Fibroblast of peridontal ligament (primary cell): Measurements from ENCODE around the gene FOCAD.

ENCODE experiments used
- DNase-seq: peaks from one replicate; pipeline ENCODE4 v3.0.0-alpha.2; 2010; ENCODE audit errors: extremely low read depth

The FOCAD gene

DNA sequence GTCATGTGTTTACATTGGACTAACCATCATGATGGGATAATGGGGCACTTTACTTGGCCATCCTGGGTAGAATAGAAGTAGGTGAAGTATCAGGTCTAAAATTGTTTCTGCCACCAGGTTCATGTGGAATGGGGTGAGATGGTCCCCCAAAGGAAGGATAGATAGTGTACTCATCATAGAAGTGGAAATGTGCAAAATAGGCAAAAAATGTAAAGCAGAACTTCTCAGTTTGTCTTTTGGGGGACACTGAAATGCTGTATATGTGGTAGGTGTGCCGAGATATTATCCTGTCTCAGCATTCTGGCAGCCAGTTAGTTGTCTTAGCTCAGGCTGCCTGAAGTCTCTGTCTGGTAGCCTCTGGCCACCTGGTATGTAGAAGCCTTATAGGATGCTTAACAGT is 107.6 kb downstream of the FOCAD start:
- DNase-seq = no peak

DNA sequence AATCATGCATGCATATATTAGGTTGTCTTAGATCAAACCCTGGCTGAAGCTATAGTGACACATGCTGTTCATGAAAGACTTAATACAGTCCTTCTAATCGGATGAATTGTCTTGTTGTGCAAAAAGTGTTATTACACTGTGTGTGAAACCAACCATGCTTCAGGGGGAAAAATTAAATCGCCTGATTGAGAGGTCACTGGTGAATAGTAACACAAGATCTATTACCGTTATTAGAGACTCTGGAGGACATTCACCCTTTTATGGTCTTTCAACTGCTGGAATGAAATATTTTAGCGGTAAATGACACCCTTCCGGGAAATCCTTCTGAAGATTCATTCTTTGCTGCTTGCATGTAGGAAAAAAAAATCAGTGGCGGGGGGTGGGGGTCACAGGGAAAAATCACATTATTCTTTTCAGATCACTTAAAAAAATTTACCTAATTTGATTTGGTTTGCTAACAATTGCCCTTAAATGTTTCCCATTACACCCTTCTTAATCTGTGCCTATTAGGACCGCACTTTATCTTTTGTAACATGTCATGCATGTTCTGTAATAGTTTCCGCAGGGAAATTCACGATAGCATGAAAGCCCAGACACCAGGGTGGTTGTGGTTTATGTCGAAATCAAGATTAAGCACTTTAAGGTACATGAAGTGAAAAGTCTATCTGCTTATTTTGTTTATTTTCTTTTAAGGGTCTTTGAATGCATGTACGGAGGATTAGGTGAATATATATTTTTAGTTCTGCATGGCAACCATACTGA is 120.6 kb downstream of the FOCAD start:
- no peak for DNase-seq

DNA sequence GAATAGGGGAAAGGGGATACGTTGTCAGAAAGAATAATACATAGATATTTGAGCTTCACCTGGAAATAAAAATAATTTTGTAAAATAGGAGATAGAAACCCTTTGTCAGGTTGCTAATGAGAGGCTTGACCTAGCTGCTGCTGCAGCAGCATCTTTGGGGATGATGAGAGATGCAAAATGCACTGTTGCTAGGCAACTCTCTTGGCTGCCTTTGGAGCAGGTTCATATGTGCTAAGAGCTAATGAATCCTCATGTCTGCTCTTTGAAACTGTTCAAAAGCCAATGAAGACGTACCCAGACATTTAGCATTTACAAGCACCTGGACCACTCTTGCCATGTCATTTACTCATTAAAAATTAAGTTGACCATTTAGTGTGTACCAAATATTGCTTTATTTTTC is 121.7 kb downstream of the FOCAD start:
- no peak for DNase-seq

DNA sequence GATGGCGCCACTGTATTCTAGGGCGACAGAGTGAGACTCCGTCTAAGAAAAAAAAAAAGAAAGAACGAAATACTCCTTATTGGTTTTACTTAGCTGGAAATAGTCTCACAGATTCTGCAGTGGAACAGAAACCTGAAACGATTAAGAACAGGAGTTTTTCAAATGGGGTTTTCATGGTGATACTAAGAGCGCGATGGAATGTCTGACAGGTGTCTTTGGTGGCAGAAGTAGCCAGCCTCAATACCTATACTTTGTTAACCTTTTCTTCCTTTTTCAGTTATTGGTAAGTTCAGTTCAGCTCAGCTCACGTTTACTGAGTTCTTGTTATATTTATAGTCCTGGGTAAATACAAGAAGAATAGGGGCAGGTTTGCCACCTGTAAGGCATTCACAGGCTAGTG is 123.9 kb downstream of the FOCAD start:
- no peak for DNase-seq

DNA sequence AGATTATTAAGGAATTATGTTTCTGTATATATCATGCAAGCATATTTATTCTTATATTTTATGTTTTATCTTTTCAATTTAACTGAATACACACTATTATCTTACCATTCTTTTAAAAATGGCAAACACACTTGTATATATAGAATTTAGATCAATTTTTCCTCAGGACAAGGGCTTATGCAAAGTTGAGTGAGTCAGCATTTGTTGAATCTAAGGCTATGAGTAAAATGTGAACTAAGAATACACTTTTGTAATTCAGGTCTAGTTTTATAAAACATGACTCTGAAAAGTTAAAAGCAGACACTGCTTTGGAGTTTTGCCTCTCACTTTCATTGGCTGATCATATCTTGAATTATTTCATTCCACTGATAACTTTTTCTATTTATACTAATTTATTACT is 127.8 kb downstream of the FOCAD start:
- DNase-seq = peak; percentile 66

DNA sequence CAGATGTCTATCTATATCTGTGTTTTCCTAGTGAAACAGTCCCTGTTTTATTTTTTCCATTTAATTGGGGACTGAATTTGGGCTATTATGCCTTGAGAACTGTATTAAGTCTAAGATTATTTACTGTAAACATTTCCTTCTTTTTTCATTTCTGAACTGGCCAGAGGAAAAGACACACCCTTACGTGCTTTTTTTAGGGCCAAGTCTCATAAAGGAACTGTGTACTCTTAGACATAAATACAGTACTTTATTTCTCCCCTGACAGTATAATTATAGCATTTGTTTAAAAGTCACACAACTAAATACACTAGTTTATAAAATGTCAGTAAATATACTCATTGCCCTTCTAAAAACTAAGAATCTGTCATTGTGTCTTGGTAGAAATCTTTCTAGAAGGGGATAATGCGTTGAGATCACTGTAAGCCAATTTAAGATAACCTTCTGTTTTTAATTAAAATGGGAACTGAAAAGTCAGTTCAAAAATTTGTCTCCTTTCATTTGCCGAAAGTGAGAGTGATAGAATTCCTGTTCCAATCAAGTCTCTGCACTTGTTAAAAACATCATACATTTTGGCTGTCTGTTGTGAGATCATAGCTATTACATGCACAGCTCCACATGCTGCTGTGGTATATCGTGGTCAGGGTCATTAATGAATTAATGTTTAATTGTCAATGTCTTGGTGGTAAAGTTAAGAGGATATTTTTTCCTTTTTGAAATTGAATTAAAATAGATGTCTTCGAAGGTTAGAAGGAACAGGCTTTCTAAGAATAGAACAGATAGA is 132.1 kb downstream of the FOCAD start:
- DNase-seq = peak; percentile 34

DNA sequence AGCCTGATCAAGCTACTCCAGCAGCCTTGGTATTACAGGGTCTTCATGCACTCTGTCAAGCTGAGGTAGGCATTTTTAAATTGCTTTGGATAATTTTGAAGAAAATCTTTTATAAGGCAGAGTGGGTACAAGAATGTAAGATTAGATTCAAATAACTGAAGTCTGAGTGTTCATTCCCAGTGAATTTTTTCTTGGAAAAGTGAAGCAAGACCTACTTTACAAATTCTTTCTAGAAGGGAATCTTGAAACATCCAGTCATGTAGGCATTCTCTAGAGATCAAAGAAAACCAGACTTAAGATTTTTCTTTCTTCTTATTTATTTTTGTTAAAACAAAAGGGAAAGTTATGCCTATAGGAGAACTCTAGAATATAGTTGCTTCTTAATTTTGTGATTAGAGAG is 139.0 kb downstream of the FOCAD start:
- DNase-seq = peak; percentile 74

DNA sequence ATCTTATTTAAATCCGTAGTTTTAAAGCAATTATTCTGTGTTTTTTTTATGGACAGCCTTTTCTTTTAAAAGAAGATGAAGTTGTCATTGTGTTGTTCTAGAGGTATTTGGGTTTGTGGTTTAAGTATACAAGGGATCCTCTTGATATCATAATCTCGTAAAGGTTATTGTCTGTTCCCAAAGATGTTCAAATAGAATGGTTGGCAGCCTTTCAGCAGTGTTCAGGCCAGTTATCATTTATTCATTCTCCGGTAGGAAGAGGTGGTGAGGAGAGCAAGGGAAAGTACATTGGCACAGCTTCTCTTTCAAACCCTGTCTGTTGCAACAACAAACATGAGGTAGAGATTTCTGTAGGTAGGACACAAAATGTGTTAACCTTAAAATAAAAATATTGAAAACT is 147.0 kb downstream of the FOCAD start:
- DNase-seq = no peak

DNA sequence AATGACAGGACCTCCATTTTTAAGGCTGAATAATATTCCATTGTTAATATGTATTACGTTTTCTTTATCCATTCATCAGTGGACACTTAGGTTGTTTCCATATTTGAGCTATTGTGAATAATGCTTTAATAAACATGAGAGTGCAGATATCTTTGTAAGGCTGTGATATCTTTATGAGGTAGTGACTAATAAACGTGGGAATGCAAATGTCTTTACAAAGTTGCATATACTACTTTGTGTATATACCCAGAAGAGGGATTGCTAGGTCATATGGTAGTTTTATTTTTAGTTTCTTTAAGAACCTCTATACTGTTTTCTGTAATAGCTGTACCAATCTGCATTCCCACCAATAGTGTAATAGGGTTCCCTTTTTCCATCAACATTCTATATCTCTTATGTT is 148.7 kb downstream of the FOCAD start:
- DNase-seq = no peak

DNA sequence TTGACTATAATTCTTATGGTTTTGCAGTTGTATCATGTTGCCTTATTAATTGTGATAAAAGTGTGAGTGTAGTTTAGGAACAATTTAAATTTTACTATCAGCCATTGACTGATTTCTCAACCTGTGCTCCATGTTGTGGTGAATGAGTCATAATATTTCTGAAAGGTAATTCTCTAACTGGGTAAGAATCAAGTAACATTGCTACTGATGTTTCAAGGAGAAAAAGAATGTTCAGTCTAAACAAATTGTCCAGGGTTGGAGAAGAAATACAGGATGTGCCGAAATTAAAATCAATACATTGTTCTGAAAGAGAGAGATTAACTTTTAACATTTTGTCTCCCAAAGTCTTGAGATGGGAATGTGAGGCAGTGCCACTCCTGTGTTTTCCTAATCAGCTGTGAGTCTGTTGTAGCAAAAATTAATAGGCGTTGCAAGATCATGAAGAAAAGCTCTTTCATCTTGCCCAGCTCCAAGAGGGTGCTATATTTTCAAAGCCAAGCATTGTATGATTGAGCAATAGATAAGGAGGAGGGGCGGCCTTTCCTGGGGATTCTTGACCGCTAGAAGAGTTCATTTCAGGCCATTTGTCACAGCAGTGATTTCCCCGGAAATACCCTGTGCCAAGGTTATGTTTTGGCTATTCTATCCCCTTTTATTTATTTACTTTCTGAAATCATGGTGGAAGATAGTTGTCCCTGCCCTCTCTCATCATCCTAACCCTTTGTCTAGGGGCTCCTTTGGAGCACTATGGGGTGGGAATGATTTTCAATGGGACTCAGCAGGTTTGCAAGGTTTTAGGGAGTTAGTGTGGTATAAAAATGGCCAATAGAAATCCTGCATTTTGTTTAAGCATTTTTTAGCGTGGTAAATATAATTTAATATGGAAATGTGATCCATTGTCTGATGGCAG is 151.6 kb downstream of the FOCAD start:
- peak; percentile 36 for DNase-seq

DNA sequence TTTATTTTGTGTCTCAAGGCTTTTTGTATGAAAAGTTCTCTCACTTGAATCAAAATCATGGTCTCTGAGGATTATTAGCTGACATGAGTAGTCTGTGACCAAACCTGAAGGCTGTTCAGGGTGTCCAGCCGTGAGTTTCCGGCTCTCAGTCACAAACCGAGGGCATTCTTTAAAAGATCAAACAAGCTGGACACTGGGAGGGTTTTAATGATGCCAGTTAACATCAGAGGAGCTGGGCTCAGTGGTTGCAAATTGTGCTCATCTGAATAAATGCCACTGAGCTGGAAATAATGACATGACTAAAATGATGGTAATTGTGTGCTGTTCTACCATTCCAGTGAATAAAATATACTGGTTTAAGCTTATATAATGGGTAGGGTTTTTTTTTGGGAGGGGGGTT is 153.1 kb downstream of the FOCAD start:
- no peak for DNase-seq

DNA sequence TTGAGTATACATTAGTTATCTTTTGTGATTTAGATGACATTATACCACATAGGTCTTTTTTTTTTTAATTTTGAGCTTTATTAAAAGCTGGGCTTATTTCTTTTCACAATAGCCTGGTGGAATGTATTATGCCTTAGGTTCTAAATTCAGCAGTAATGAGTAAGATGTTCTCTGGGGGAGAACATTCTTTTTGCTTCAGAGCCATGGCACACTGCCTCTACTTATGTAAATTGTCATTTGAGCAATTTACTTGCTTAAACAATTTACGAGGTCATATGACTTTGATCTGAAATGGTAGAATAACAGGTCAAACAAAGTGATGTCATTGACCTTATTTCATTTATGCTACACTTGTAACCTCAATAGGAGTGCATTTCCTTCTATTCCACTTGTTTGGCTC is 154.2 kb downstream of the FOCAD start:
- DNase-seq = peak; percentile 72

DNA sequence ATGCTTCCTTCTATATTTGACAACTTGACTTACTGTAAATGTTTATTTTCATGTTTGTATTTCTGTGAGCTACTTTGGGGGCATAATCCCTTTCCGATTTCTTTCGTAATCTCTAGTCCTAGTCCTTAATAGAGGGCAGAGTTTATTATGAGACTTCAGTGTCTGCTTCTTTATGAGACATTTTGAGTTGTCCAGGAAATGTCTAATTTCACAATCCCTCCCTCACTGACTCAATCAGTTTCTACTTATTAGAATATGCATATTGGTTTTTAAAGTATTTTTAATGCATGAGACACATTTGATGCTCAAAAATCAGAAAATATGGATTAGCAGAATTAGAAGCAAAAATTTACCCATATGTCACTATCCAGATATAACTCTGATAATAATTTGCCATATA is 160.9 kb downstream of the FOCAD start:
- peak; percentile 31 for DNase-seq

DNA sequence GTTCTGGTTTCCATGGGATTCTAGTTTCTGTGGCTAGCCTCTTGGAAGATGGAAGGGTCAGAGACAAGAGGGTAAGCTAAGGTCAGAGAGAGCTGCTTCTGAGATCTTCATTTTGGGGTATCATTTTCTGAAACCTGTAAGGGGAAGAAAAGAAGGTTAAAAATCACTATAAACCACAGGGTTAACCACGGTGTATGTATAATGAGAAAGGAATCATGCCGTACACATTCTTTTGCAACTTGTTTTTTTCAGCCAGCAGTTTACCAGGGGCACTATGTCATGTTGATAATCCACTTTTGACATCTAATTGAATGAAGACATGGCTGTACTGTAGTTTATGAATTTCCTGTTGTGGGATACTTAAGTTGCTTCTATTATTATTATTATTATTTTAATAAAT is 164.4 kb downstream of the FOCAD start:
- no peak for DNase-seq

DNA sequence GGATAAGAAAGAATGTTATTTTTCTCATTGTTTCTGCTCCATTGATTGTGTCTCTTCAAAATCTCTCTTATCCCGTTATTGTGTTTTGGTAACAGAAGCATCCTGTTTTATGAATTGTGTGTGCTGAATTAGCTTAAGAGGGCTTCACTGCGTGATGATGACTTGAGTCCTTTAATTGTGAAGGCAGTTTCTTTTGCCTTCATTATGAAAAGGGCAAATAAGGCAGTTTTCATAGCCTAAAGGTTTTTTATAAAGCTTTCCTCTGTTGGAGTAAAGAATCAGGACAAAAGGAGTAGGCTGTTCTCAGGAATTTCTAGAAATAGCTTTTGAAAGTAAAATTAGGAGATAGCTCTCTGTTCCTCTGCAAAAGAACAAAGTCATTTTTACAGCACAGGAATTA is 169.8 kb downstream of the FOCAD start:
- DNase-seq = no peak

DNA sequence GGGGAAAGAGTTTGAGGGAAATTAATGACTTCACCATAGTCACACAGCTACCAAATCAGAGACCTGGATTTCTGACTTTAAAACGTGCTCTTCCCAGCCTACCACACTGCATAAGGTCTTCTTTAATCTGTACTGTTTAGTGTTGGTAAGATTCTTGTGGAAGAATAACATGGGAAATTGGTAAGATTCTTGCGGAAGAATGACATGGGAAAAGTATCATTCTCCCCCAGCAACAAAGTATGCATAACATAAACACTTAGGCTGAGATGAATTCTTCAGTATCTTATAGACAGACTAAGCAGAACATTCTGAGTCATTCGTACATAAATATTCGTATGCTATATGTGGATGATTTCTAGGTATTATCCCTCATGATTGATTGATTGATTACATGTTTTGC is 170.4 kb downstream of the FOCAD start:
- peak; percentile 79 for DNase-seq

DNA sequence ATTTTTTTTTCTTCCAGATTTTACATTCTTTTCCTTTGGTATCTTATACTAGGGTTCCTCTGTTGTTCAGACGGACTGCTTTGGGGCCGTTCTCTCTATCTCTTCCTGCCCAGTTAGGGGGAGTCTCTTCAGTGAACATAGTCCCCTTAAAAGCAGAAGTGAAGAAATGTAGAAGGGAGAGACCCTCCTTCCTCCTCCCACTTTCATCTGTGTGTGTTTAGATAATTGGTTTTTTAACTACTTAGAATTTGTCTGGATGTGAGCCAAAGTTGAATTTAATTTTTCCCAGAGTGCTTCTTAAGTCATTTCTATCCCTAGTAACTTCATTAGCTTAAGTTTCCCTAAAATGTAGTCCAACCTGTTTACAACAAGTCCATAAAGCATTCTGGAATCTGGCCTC is 179.9 kb downstream of the FOCAD start:
- no peak for DNase-seq

DNA sequence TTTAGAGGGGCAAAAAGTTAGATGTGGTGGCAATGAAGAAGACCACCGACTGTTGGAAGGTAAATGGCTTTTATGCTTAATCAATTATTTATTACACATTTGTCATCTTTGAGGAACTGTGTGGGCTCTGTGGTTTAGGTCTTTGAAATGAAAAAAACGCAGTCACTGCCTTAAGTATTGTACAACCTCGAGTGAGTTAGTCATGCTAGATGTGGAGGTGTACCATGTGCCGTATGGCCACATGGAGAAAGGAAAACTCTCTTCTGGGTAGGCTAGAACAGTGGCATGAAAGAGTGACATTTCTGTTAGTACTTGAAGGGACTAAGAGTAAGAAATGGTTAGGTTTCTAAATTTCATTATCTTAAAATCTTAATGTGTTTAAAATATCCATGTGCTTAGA is 181.3 kb downstream of the FOCAD start:
- DNase-seq = no peak

DNA sequence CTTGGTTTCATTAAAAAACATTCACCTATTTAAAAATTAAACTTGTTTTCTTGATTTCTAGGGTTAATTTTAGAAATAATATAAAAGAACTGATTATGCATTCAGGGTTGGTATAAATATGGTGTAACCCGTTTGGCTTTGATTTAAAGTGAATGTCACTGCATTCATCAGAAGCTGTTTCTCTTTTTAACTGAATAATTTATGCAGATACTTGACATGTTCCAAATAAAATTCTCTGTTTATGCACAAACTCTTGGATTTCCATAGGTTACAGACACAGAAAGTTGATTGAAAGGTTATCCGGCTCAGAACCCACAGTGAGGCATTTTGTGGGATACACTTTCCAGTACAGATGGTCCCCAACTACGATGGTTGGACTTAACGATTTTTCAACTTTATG is 186.1 kb downstream of the FOCAD start:
- DNase-seq = no peak

DNA sequence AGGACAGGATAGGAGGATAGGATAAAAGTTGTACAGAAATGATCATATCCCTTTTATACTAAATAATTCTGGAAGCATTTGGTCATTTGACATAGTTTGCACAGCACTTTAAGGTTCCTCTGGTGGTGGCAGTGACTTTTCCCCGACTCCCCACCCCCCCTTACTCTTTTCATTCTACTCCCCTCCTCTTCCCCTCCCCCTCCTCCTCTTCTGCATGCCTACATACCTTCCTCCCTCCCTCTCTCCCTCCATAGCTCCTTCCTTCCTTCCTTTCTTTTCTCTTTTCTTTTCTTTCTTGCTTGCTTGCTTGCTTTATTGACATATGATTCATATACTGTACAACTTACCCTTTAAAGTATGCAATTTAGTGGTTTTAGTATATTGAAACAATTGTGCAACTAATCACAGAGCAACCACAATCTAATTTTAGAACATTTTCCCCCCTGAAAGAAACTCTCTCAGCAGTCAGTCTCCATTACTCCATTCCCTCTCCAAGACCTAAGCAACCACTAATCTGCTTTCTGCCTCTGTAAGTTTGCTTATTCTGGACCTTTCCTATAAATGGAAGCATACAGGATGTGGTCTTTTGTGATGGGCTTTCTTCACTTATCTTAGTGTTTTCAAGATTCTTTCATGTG is 188.4 kb downstream of the FOCAD start:
- DNase-seq = peak; percentile 97

DNA sequence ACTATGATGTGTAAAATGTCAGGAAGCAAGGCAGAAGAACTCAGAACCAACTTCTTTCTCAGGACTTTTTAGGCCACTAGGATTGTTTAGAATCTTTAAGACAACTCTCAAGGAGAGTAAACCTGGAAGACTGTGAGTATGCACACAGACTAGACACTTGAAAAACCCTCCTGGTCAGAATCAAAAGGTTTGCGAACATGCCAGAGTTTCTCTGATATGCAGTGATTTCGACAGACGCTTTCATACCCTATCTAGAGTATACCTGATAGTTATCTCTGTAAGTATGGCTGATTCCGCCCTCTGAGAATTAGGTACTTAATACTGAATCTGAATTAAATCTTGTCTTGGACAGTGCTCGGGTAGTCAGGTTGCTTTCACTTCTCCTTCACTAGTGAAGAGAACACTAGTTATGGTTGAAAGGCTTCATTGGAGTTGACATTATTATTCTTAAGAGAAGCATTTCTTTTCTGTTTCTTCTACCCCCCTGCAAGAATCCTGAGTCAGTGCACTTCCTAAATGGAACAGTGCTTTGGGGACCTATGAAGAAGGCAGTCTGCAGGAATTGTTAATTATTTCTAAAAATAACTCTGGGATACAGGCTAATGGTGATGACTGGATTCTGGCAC is 189.3 kb downstream of the FOCAD start:
- DNase-seq = peak; percentile 53
